Gastrocnemius medialis (tissue), 4 donors: Measurements from ENCODE around the gene CCDC186.

Experiments
- CTCF ChIP-seq, 5 experiments: fragments of 450-650 bp in 3 of 5; fragments of 200-600 bp in 2 of 5; sonication (generic) in 2 of 5; IDR thresholded peaks in 4 of 5; conservative IDR thresholded peaks in 1 of 5; 1 replicate in 4 of 5; 2 replicates in 1 of 5; pipeline ENCODE4 v1.5.1; 2016 to 2019; ENCODE audit warnings: antibody characterized with exemption in 5 of 5, mild to moderate bottlenecking in 3 of 5, moderate library complexity in 3 of 5
- POLR2A ChIP-seq, 2 donors: fragments of 450-650 bp; IDR thresholded peaks; one replicate each; pipeline ENCODE4 v1.6.1; 2017; ENCODE audit warnings: antibody characterized with exemption in 2 of 2, mild to moderate bottlenecking in 2 of 2, moderate library complexity in 2 of 2

GRCh38 chr10:114220281-114220680, 46.3 kb upstream of the CCDC186 start:
- TF ChIP-seq CTCF (IDR thresholded peaks at IDR 0.05 in 4 of 5, conservative IDR thresholded peaks at IDR 0.05 in 1 of 5) (no peak), POLR2A (IDR thresholded peaks at IDR 0.05) (no peak)
